HS-27A (cell line): ENCODE measurements around the gene BTBD10.
A peak's percentile ranks its signal among the peaks of the same experiment; 100 is the strongest.

ENCODE experiments used
- DNase-seq: peaks from one replicate; pipeline ENCODE4 v3.0.0-alpha.2; 2012; ENCODE audit warnings: low read depth, missing footprints

The BTBD10 gene

DNA sequence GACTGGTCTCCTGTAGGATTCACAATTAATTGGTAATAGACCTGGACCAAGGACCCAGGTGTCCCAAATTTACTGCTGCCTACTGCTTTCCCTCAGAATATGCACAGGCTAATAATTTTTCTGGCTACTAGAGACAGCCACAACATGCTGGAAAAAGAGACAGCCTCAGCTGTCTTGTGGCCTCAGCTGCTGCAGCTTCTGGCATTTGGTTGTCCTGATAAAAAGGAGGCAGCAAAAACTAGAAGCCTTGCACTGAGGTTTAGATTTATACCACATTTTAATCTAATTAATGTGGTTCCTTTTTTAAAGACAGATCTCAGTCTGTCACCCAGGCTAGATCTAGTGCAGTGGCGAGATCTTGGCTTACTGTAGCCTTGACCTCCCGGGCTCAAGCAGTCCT is 89.8 kb downstream of the BTBD10 start:
- no peak for DNase-seq

DNA sequence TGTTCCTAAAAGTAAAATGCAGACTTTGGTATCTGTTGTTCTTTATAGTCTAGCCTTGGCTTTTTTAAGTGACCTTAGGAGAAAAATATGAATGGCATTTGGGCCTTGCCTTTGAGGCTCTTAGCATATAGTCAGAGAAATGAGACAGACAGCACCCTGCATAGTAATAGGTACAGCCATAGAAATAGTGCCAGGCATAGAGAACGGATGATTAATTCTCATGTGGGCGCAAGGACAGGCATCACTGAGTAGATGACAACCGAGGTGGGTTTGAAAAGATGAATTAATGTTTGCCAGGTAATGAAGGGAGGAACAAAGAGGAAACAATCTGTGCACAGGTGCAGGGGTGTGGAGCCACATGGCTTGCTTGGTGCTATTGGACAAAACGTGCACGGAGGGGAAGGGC is 95.0 kb downstream of the BTBD10 start:
- DNase-seq, result peak; percentile 65

DNA sequence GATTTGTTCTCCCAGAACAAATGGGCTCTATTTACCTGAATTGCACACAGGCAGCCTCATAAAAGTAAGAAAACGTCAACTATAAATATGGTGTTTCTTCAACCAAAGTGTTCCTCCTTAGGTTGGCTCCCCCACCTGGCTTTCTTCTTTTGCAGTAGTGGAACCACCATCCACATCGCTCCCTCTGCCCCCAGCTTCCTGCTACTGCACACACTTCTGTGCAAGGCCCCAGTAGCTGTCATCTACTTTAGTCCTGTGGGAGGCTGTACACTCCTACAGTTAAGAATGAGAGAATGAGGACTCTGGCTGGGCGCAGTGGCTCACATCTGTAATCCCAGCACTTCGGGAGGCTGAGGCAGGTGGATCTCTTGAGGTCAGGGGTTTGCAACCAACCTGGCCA is 95.9 kb downstream of the BTBD10 start:
- DNase-seq, result no peak

DNA sequence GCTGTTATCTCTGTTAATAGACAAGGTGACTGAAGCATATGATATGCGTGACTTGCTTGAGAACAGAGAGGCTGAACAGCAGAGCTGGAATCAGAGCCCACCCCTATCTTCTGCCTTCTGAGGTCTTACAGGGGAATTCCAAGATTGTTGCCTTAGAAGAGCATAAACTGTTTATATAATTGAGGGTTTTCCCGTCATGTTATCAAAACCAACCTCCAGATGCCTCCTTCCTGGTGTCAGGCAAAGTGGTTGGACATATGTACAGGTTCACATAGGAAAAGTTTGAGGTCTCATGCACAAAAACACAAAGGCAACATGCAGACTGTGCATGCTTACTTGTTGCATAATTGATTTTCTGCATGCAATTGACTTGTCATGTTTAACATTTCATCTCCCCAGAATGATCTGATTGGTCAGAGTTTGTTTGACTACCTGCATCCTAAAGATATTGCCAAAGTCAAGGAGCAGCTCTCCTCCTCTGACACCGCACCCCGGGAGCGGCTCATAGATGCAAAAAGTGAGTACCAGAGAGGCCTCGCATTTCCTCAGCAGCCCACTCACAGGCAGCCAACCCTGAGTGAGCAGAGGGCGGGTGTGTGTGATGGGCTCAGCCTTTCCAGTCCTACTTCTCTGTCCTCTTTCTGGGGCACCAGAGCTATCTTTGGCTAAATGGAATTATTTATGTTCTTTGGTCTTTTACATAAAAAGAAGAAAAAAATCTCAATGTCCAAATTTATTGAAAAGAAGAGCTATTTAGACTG is 96.6 kb downstream of the BTBD10 start:
- DNase-seq, result no peak

DNA sequence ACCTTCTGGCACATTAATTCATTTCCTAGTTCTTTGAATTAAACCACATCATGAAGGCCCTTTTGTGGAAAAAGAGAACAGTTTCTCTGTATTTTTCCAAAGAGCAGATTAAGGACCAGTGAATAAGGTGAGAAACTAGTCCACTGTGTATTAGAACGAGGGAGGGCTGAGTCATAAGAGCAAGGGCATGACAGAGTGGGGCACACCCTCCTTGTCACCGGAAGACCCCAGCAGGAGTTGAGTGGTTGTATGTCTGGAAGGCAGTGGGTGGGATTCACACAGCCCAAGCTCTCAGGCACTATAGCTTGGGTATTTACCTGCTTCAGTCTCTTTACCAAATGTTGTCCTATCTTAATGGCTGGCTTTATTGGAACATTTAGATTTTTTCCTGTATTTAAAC is 98.6 kb downstream of the BTBD10 start:
- DNase-seq, result no peak

DNA sequence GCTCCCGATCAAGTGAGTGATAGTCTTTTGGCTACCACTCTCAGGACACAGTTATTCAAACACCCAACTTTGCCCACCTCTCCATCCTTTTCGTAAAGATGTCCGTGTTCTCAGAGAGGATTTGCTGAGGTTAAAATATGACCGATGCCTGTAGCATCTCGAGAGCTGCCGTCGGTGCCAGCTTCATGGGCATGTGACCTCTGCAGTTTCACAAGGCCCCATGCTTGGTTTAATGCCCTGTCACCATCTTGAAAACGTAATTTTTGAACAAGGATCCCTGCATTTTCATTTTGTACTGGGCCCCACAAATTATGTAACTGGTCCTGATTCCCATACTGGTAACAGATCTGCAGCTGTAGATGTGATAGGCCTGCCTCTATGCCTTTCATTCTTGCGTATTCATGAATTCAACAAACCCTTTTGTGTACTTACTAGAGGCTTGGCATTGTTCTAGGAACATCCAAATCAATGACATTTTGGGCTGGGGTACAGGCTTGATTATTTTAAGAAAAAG is 100.4 kb downstream of the BTBD10 start:
- no peak for DNase-seq

DNA sequence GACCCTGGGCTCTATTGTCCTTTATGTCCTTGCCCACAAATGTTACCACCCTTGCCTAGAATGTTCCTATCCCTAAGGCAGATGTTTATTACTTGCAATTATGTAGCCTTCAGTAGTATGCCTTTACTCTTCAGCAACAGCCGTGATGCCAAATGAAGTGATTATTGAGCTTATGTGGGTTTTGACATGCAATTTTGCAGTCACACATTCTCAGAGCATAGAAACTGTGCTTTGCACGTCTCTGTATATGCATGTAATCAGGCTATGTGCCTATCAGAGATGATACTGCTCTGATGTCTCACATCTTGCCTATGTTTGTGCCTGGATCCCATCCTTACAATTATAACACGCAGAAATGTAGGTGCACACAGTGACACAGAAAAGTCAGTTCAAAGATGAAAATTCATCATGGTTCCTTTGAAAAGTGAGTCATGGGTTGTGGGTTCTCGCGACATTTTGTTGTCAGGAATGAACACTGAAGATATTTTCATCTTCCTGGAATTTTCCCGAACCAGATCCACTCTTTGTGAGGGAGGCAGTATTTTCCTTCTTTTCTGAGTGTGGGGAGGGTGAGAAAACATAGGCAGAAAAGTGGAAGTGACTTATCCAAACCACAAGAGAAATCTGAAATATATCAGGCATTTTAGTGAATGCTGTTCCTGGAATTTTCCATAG is 104.3 kb downstream of the BTBD10 start:
- no peak for DNase-seq

DNA sequence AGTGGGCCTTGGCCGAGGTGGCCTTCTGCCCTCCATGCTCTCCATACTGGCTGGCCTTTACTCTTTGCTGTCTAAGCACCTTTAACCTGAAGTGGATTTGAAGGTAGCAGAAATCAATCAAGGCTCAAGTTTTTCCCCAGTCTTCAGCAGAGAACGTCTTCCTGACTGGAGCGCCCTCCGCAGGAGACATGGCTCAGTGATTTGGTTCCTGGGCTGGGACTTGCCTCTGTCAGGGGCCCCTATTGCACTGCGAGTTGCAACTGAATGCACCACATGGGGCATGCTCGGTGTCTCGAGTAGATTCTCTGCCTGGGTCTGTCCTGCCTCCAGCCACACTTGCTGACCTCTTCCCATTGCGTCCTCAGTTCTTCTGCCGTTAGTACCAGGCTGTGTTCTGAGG is 105.8 kb downstream of the BTBD10 start:
- DNase-seq, result no peak

DNA sequence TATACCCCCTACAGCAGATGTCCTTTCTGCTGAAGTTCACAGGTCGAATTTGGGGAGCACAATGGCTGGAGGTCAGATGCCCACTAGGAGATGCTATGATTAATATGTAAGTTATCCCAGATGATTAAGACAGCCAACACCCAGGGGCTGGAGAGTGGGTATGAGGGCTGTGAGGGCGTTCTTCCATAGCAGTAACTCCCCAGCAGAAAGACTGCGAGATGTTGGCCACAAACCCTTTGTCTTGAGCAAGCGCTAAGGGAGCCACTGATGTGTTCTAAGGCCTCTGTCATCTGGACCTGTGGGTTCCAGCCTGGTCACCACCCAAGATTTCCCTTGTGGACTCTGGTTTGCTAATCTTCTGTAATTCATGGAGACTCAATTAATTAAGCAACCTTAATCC is 107.8 kb downstream of the BTBD10 start:
- DNase-seq, result no peak

DNA sequence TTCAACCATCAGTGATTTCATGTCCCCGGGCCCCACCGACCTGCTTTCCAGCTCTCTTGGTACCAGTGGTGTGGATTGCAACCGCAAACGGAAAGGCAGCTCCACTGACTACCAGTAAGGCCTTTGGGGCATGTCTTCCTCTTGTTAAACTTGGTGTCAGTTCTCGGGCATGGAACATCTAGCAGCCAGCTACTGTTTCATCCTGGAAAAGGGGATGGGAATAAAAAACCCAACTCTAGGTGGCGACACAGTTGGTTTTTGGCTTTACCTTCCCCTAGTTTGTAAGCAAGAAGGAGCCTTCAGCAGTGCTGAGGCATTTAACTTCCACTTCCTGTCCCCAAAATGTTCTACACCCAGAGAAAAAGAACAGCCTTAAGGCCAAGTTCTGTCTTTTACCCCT is 108.7 kb downstream of the BTBD10 start:
- no peak for DNase-seq

DNA sequence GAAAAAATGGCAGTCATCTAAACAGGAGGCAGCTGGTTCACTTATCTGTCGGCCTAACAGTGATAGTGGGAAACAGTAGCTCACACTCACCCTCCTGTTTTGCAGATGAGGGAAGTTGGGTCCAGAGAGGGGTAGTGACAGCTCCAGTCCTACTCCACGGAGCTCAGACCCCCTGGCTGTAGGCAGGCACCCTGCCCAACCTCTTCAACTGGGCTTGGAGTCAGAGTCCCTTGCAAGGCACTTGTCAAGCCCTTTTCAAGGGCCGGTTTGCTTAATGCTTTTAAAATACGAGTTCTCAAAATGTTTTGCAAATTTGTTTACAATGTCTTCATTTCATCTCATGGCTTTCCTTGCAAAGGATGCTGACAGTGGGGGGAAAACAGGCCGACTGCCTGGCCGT is 110.3 kb downstream of the BTBD10 start:
- no peak for DNase-seq

DNA sequence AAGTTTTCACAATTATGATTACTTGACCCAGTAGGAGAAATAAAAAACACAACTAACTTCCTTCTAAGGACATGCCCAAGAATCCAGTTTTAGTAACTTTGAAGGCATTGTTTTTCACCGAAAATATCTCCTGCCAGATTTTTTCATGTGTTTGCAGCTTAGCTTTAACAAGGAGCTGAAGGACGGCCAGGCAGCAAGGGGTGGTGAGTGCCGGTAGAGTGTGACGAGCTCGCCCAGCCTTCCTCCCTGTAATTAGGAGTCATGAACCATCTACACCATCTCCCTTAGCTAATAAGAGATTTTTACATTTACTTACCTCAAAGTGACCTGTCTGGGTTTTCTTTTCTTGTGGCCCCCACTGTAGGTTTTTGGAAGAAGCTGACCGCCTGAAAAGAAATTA is 113.4 kb downstream of the BTBD10 start:
- DNase-seq, result no peak

DNA sequence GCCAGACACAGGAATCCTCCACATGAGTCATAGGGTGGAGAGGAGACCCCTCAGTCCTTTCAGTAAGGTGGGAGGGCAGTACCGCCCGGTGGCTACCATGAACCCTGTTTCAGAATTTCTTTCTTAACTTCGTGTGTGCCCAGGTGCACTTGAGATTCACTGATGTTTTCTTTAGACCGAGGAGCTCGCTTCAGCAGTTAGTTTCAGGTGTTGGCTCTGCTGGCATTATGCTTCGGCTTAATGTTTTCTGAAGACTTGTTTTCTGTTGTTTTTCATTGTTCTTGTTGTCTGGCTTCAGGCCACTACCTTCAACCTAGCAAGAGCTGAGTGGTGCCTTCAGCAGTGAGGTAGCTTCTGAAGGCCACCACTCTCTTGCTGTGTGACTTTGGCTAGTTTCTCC is 114.0 kb downstream of the BTBD10 start:
- DNase-seq, result no peak

DNA sequence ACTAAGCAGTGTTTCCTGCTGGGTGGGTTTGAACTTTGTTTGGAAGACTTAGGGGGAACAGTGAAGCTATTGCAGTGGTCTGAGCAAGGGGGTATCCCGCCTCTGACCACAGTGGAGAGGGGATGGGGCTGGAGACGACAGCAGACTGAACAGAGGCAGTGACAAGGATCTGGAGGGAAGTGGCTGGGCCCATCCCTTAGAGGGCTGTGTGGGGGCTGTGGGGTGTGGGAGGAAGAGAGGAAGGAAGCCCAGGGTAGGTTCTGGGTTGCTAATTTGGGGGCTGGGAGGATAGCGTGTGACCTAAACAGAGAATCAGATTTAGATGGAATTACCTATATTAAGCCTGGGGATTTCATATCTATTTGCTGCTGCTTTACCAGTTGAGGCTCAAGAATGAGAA is 114.7 kb downstream of the BTBD10 start:
- no peak for DNase-seq

DNA sequence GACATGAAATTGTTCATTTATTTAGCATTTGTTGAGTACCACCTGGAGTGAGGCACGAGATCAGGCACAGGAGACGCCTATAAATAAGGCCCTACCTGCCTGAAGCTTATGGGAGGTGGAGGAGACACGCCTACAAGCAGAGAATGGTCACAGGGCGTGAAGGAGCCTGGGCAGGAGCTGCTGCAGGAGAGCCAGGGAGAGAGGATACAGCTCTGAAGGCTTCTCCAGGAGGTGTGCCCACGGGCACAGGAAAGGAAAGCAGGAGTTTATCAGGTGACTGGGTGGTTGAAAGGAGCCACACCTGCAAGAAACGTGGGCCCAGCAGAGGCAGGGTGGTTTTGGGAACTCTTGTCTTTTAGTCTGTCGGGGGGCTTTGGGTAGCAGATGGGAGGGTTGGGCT is 115.1 kb downstream of the BTBD10 start:
- DNase-seq, result no peak

DNA sequence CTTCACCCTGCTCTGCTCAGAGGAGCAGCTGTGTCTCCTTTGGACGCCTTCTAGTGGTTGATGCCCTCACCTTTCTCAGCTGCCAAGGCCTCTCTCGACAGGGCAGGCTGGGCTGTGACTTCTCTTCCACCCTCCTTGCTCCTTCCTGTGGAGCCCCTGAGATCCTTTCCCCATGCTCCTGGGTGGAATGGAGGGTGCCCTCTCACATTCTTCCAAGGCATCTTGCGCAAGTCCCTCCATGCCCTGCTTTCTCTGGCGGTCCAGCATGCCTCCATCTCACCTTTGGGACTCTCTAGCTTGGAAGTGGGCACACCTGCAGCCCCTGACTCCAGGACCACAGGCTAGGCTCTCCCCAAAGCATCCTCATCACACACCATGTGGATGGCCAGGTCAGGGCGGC is 116.6 kb downstream of the BTBD10 start:
- no peak for DNase-seq

DNA sequence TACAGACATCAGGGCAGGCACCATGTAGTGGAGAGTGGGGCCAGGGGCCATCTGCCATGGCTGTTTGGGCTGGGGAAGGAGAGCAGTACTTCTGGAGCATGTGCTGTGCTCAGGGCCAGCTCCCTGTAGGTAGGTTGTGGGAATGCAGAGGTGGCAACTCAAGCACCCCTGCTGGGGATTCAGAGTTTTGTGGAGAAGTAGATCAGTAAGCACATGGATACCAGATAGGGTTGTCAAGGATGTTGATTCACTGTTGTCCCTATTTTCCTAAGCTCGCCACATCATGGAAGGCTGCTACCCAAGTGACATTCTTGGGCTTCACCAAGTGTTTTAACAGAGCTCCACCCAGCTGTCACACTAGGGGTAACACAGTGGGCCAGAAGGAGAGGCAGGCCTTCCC is 118.2 kb downstream of the BTBD10 start:
- no peak for DNase-seq

DNA sequence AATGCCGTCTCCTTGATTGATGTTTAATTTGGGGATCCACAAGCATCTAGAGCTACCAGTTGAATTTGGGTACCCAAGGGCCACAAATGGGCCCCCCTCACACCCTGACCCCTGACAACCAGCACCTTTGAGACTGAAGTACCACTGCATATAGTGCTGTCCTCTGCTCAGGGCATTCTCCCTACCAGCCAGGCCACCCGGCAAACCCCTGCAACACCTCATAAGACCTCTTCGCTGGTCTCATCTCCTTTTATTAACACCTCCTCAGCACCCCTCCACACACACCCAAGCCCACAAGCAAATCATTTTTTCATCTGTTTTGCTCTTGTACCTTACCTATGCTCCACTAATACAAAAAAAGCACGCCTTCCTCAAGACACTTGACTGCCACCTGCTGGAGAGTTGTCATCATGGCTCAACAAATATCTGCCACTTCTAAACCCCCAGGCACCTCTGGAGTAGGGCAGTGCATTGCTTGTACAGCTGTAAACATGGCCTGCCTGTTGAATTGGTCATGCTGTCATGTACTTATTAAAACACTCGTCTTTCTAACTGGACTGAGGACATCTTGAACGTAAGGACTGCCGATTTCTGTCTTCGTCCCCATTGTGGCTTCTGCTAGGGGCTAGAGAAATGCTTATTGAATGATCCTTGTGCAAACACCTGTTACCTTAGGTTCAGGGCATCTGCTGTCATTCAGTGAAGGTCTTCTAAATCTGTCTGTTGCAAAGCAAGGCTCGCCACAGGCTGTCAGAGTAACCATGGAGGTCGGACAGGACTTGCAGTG is 118.9 kb downstream of the BTBD10 start:
- peak; percentile 50 for DNase-seq

DNA sequence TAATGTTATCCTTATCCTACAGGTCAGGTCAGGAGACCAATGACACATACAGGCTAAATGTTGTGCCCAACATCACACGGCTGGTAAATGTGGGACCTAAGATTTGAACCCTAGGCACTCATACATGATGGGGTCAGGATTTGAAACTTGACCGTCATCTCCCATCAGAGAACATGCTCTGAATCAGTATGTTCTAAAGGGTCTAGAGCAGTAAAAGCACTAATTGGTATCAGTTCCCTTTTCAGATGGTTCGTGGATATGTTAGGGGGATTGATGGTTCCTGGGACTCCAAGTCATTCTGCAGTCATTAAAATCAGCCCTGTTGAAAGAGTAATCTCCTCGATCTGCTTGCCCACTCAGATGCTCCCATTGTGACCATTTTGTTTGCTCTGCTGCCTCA is 120.0 kb downstream of the BTBD10 start:
- DNase-seq, result no peak

DNA sequence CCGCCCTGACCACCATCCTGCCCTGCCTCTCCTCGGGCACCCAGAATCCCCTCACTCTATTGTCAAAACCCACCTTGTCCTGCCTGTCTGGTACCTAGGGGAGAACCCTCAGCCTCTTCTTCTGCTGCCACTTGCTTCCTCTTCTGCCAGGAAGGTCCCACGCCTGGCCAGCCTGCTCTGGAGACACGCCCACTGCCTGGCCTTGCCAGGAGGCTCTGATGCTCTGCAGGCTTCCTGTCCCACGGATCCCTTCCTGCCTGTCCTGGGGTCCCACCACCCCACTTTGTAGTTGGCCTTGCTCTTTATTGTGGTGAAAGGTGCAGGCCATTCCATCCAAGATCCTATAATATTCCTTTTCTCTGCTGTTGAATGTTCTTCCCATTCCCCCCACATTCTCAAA is 122.0 kb downstream of the BTBD10 start:
- no peak for DNase-seq

DNA sequence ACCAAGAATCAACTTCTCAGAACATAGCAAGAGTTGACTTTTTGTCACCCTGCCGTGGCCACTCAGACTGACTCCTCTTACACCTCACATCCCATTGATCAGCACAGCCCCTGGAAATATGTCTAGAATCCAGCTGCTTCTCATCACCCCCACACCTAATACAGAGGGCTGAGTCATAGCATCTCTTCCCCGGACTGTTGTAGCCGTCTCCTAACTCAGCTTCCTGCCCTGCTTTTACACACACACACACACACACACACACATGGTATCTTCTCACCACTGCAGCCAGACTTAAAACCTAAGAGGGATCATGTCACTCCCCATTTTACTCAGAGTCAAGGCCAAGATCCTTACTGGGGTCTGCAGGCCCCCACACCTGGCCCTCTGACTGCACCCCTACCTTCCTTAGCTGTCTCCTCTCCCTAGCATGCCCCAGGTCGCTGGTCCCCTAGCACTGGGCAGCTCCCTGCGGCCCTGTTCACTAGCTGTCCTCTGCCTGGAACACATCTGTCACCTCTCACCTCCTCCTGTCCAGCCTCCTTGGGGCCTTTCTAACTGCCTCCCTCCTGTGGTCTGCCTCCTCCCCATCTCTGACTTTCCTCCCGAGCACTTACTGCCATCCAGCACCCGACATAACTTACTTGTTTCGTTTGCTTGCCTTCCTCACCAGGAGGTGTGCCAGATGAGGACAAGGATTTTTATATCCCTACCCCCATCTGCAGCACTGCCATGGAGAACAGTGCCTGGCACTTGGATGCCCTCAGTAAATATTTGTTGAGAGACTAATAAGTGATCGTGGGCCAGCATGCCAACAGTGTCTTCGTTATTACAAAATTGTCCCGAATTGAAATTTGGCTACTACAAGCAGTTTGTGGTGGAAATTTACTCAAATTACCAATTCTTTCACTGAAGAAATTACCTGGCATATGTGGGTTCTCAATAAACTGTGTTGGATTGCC is 123.5 kb downstream of the BTBD10 start:
- DNase-seq, result peak; percentile 61
